DND-41 (cell line): ENCODE results near the gene NLGN1.

Source experiments
- ATAC-seq: fragments of 200-7000 bp; cut with Tn5 transposase; 3 replicates; pipeline ENCODE4 v1.9.1; 2021; ENCODE audit warnings: low read depth; ENCODE audit not compliant: insufficient read depth
- DNase-seq: peaks from one replicate; pipeline ENCODE4 v3.0.0-alpha.2; 2020
- H2AFZ ChIP-seq: 2 replicates; pipeline ENCODE4 v1.6.0; 2012; ENCODE audit warnings: low read depth, low read length
- H3K27ac ChIP-seq: 2 replicates; pipeline ENCODE4 v1.5.1; 2012; ENCODE audit warnings: low read length, inconsistent platforms
- H3K27me3 ChIP-seq: fragments of 200-600 bp; sonication (generic); 2 replicates; pipeline ENCODE4 v1.6.0; 2012; ENCODE audit warnings: low read length, mild to moderate bottlenecking, inconsistent platforms; ENCODE audit not compliant: insufficient read depth, poor library complexity
- H3K36me3 ChIP-seq: 2 replicates; pipeline ENCODE4 v1.5.1; 2012; ENCODE audit warnings: low read length, inconsistent platforms; ENCODE audit not compliant: insufficient read depth
- H3K4me1 ChIP-seq: 2 replicates; pipeline ENCODE4 v1.5.1; 2012; ENCODE audit warnings: mild to moderate bottlenecking, low read length; ENCODE audit not compliant: insufficient read depth
- H3K4me2 ChIP-seq: 2 replicates; pipeline ENCODE4 v1.6.0; 2012; ENCODE audit warnings: mild to moderate bottlenecking, moderate library complexity, low read length, inconsistent platforms; ENCODE audit not compliant: insufficient read depth
- H3K4me3 ChIP-seq, 2 experiments: fragments of 200-600 bp in 1 of 2; shearing (Covaris generic) in 1 of 2; 2 replicates each; pipeline ENCODE4 v1.5.1; 2012 to 2016; ENCODE audit warnings: inconsistent platforms in 2 of 2, low read length in 2 of 2, mild to moderate bottlenecking in 2 of 2, low read depth in 1 of 2, moderate library complexity in 1 of 2
- H3K79me2 ChIP-seq: 2 replicates; pipeline ENCODE4 v1.6.0; 2012; ENCODE audit warnings: low read length, inconsistent platforms; ENCODE audit not compliant: insufficient read depth
- H3K9ac ChIP-seq: 2 replicates; pipeline ENCODE4 v1.6.0; 2012; ENCODE audit warnings: low read depth, mild to moderate bottlenecking, inconsistent platforms, low read length, moderate library complexity
- H3K9me3 ChIP-seq: 2 replicates; pipeline ENCODE4 v1.5.1; 2012; ENCODE audit warnings: low read length, moderate library complexity, mild to moderate bottlenecking, inconsistent platforms; ENCODE audit not compliant: insufficient read depth, severe bottlenecking
- H4K20me1 ChIP-seq: 2 replicates; pipeline ENCODE4 v1.6.0; 2012; ENCODE audit warnings: low read length; ENCODE audit not compliant: insufficient read depth
- CTCF ChIP-seq: IDR thresholded peaks from 2 replicates; pipeline ENCODE4 v1.5.1; 2012; ENCODE audit warnings: borderline replicate concordance, low read length, moderate library complexity, mild to moderate bottlenecking; ENCODE audit not compliant: poor library complexity, severe bottlenecking; ENCODE audit errors: extremely low read depth
- EZH2 ChIP-seq: IDR thresholded peaks from 3 replicates; pipeline ENCODE4 v1.6.1; 2012; ENCODE audit warnings: borderline replicate concordance, low read depth, mild to moderate bottlenecking, moderate library complexity, low read length, inconsistent platforms; ENCODE audit not compliant: severe bottlenecking

NLGN1 gene

GRCh38 chr3:173800154-173800553 is 402.6 kb downstream of the NLGN1 start:
- Histone ChIP-seq H2AFZ (no peak overlapping the region), H3K9ac (no peak overlapping the region), H3K4me3 (no peak overlapping the region), H3K4me2 (no peak overlapping the region), H3K4me1 (no peaks in the 10 kb centered on the region), H3K27ac (no peak overlapping the region), H3K9me3 (no peaks in the 10 kb centered on the region), H4K20me1 (no peaks in the 10 kb centered on the region), H3K79me2 (no peaks in the 10 kb centered on the region), H3K36me3 (no peaks in the 10 kb centered on the region), H3K27me3 (no peaks in the 10 kb centered on the region)
- no peak for TF ChIP-seq EZH2
- no peak for TF ChIP-seq CTCF
- ATAC-seq = no peak
- DNase-seq = no peak

GRCh38 chr3:173814809-173815208 is 417.3 kb downstream of the NLGN1 start:
- H3K9ac ChIP-seq = no peak overlapping the region
- no peaks in the 10 kb centered on the region for H3K27me3 ChIP-seq
- no peak for DNase-seq
- no peak for ATAC-seq
- H3K27ac ChIP-seq = no peak overlapping the region
- H3K79me2 ChIP-seq = no peaks in the 10 kb centered on the region
- H3K4me2 ChIP-seq = no peak overlapping the region
- H4K20me1 ChIP-seq = no peaks in the 10 kb centered on the region
- H2AFZ ChIP-seq = no peak overlapping the region
- H3K36me3 ChIP-seq = no peaks in the 10 kb centered on the region
- no peaks in the 10 kb centered on the region for H3K9me3 ChIP-seq
- no peak for TF ChIP-seq CTCF
- no peak for TF ChIP-seq EZH2
- no peaks in the 10 kb centered on the region for H3K4me1 ChIP-seq
- H3K4me3 ChIP-seq = no peak overlapping the region

- Histone ChIP-seq H3K4me1 (no peaks in the 10 kb centered on the region), H3K36me3 (no peaks in the 10 kb centered on the region), H2AFZ (no peak overlapping the region), H3K4me2 (no peak overlapping the region), H3K27ac (no peak overlapping the region), H3K9ac (no peak overlapping the region), H3K79me2 (no peaks in the 10 kb centered on the region), H3K4me3 (no peak overlapping the region), H3K27me3 (no peaks in the 10 kb centered on the region), H4K20me1 (no peaks in the 10 kb centered on the region), H3K9me3 (no peaks in the 10 kb centered on the region)
- ATAC-seq (no peak), DNase-seq (no peak)
- TF ChIP-seq EZH2 (no peak), CTCF (no peak)
Measured at GRCh38 chr3:173819368-173819767, 421.8 kb downstream of the NLGN1 start.

- no peak for DNase-seq
- Histone ChIP-seq H3K4me2 (no peak overlapping the region), H3K4me3 (no peak overlapping the region), H3K9me3 (no peaks in the 10 kb centered on the region), H4K20me1 (no peaks in the 10 kb centered on the region), H3K27ac (no peak overlapping the region), H3K79me2 (no peaks in the 10 kb centered on the region), H3K27me3 (no peaks in the 10 kb centered on the region), H3K36me3 (no peaks in the 10 kb centered on the region), H3K4me1 (no peaks in the 10 kb centered on the region), H3K9ac (no peak overlapping the region), H2AFZ (no peak overlapping the region)
- TF ChIP-seq CTCF = no peak
- no peak for ATAC-seq
Measured at GRCh38 chr3:173823911-173824460, 426.4 kb downstream of the NLGN1 start.
